Common myeloid progenitor, CD34-positive (primary cell): ENCODE measurements around the gene CD200. TPM values are rescaled to one million over a fixed set of nuclear protein-coding genes. Genes with fewer than 3 reads are reported as not detected.

Experiments used
- CTCF ChIA-PET: fragments of 350-600 bp; sonication (Branson Sonifier 250); formaldehyde crosslinking; loops from one replicate; lab custom pipeline; 2021; ENCODE audit warnings: antibody characterized with exemption; lab: Charles Lee
- POLR2A ChIA-PET: fragments of 350-600 bp; sonication (Branson Sonifier 250); formaldehyde crosslinking; loops from one replicate; lab custom pipeline; 2021; ENCODE audit warnings: antibody characterized with exemption; lab: Charles Lee
- DNase-seq, 3 donors: peaks; one replicate each; pipeline versions ENCODE4 v3.0.0 to v3.0.0-alpha.2; 2013
- H3K27ac ChIP-seq, 2 experiments: 1 replicate in 1 of 2; 2 replicates in 1 of 2; pipeline ENCODE4 v1.7.0; 2013; ENCODE audit warnings: inconsistent platforms in 2 of 2, low read length in 2 of 2, mild to moderate bottlenecking in 2 of 2, low read depth in 1 of 2, moderate library complexity in 1 of 2; ENCODE audit not compliant: severe bottlenecking in 2 of 2, insufficient read depth in 1 of 2, poor library complexity in 1 of 2
- H3K27me3 ChIP-seq, 5 experiments: replicated peaks in 2 of 5; 1 replicate in 3 of 5; 2 replicates in 2 of 5; pipeline versions ENCODE4 v1.6.1 to v1.7.0; 2013; ENCODE audit warnings: low read length in 4 of 5, mild to moderate bottlenecking in 2 of 5, moderate library complexity in 2 of 5, inconsistent platforms in 1 of 5; ENCODE audit not compliant: insufficient read depth in 5 of 5, control insufficient read depth in 4 of 5
- H3K36me3 ChIP-seq, 4 experiments: 1 replicate in 2 of 4; 2 replicates in 2 of 4; pipeline versions ENCODE4 v1.6.1 to v1.7.0; 2013; ENCODE audit warnings: low read length in 3 of 4, control low read depth in 1 of 4, mild to moderate bottlenecking in 1 of 4; ENCODE audit not compliant: control insufficient read depth in 4 of 4, insufficient read depth in 4 of 4
- H3K4me1 ChIP-seq, 4 experiments: 1 replicate in 3 of 4; 2 replicates in 1 of 4; pipeline versions ENCODE4 v1.6.1 to v1.7.1; 2013; ENCODE audit warnings: low read length in 3 of 4, mild to moderate bottlenecking in 3 of 4, control low read depth in 1 of 4, inconsistent platforms in 1 of 4, moderate library complexity in 1 of 4; ENCODE audit not compliant: control insufficient read depth in 4 of 4, insufficient read depth in 4 of 4; ENCODE audit errors: control extremely low read depth in 1 of 4
- H3K4me3 ChIP-seq, 7 experiments: 1 replicate in 4 of 7; 2 replicates in 3 of 7; pipeline versions ENCODE4 v1.5.1 to v1.7.0; 2013; ENCODE audit warnings: mild to moderate bottlenecking in 7 of 7, low read length in 6 of 7, moderate library complexity in 6 of 7, inconsistent platforms in 2 of 7, low read depth in 2 of 7, control low read depth in 1 of 7; ENCODE audit not compliant: insufficient read depth in 4 of 7, control insufficient read depth in 1 of 7; ENCODE audit errors: extremely low read depth in 1 of 7
- H3K9me3 ChIP-seq, 5 experiments: 1 replicate in 4 of 5; 2 replicates in 1 of 5; pipeline versions ENCODE4 v1.6.1 to v1.7.1; 2013; ENCODE audit warnings: low read length in 4 of 5, mild to moderate bottlenecking in 2 of 5, inconsistent platforms in 1 of 5, low read depth in 1 of 5, moderate library complexity in 1 of 5; ENCODE audit not compliant: control insufficient read depth in 4 of 5, insufficient read depth in 2 of 5; ENCODE audit errors: control extremely low read depth in 1 of 5
- WGBS: methylation state at CpG from one replicate; pipeline ENCODE4 v1.1.5; 2013; ENCODE audit not compliant: insufficient coverage; 5-methylcytosine and 5-hydroxymethylcytosine counted together
- polyA plus RNA-seq: library from polyadenylated mRNA; unstranded; fragments of 120-200 nt; gene quantifications from one replicate; pipeline ENCODE4 v1.2.1, GENCODE V29; 2013

Gene CD200, protein sequence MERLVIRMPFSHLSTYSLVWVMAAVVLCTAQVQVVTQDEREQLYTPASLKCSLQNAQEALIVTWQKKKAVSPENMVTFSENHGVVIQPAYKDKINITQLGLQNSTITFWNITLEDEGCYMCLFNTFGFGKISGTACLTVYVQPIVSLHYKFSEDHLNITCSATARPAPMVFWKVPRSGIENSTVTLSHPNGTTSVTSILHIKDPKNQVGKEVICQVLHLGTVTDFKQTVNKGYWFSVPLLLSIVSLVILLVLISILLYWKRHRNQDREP
- polyA plus RNA-seq = 21.2 TPM

DNA sequence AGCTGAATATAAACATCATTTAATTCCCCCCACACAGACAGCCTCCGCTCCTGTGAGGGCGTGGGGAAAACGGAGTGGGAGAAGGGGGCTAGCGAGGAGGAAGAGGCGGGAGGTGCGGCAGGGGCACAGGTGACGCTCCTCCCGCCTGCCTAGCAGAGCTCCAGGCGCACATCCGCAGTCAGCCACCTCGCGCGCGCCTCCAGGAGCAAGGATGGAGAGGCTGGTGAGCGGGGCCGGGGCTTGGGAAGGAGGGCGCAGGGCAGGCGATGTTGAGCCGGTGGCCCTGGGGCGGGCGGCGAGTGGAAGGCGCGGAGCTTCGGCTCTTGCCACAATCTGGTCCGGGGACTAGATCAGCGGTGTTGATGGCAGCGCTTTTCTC, at the start of gene CD200:
CD200 (plus strand) TSS at position 155 of the 379 bp plus-strand sequence; CDS start at position 212, 57 bp downstream.
- CTCF ChIA-PET = interaction anchor here (0.6 to 4.6 kb wide), 20 partner anchors 11 to 222 kb away, joined by 3 to 20 read pairs (median 4); partner anchors contain the start of gene BTLA
- H3K27me3 ChIP-seq = no peaks in the 10 kb centered on the region

DNA sequence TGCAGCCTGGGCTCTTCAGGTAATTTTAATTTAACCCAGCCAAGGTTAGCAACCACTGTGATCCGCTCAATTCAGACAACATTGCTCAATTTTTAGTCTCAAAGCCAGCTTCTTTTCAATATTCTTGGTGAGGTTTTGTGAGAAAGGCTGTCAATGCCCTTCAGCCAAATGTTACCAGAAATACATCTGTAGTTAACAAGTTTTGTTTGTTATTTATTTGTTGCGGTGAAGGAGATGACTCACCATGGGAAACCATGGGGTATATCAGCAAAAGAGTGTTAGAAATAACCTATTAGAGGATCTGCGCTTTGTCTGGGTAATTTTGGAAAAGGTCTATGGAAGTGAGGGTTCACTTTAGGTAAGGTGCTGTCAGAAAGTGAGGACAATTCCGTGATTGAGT, 43.9 kb upstream of the CD200 start:
- peaks cover 0 to 4% (median 0%) of the 10 kb centered on the region in 5 experiments for H3K9me3 ChIP-seq
- H3K36me3 ChIP-seq = no peaks in the 10 kb centered on the region
- WGBS = 96% methylated on average over 3 of the region's 4 CpGs
- ChIA-PET POLR2A (no interaction called here), CTCF (interaction anchor here (0.8 to 1.3 kb wide), 3 partner anchors 10 to 231 kb away, joined by 3 read pairs; no protein-coding TSS in a partner anchor)
- no peak for DNase-seq
- H3K4me1 ChIP-seq = peaks cover 0 to 8% (median 0%) of the 10 kb centered on the region in 4 experiments
- no peak overlapping the region for H3K4me3 ChIP-seq
- no peak overlapping the region for H3K27ac ChIP-seq
- no peaks in the 10 kb centered on the region for H3K27me3 ChIP-seq

More for the DNA sequence above, at the start of gene CD200:
- 0% methylated on average over 23 of the region's 28 CpGs for WGBS
- H3K27ac ChIP-seq = peak within 1 kb of the TSS; percentile 74 to 82
- H3K4me3 ChIP-seq = peak within 1 kb of the TSS; percentile 78 to 99 (median 90)
- POLR2A ChIA-PET = interaction anchor here (0.7 to 1.0 kb wide), 3 partner anchors 12 to 205 kb away, joined by 3 to 4 read pairs (median 4); partner anchors contain the start of gene SLC9C1
- peaks cover 11 to 38% (median 21%) of the 10 kb centered on the region in 4 experiments for H3K4me1 ChIP-seq
- DNase-seq = peak; percentile 47 to 66 (median 51)
- H3K36me3 ChIP-seq = peaks cover 0 to 17% (median 2%) of the 10 kb centered on the region in 4 experiments
- H3K9me3 ChIP-seq = no peaks in the 10 kb centered on the region

DNA sequence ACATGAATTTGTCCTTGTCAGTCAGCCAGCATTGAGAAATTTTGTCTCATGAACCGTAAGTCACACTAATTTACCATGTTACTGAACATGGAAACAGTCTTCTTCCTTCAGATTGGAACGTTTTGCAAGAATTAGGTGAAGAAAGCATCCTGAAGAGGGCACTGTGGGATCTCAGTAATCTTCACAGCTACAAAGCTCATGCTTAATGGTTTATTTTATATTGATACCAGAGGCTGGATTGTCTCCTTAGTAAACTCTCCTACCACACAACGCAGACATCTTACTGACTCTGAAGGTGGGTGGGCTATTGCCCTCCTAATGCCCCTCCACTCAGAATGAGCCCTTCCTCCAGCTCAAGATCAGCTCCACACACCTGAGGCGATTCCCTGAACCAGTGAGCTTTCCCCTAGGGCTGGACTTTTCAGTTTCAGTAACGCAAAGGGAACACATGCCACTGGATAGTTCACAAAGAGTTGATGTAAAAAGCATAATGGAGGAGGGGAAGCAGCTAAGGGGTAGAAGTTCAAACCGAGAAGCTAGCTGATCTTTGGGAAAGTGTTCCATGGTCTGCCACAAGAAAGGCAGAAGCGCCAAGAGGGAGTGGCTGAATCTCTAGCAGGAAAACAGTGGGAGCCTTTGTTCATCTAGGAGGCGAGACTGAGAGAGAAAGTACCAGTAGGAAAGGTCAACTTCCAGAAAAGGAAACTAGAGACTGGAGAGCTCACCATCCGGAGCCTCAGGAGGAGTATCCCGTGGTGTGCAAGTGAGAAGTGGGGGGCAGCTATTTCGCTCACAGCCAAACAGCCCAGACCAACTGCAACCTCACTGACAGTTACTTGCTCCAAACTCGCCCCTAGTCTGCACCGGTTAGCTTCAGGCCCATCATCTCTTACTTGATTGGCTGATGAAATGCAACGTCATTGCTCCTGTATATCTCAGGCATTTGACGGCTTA, 39.3 kb upstream of the CD200 start, which contains the start of gene SLC9C1:
SLC9C1 (minus strand) TSS at position 849 of the 954 bp plus-strand sequence. CDS start 7,425 bp downstream, outside the sequence.
- no peaks in the 10 kb centered on the region for H3K27me3 ChIP-seq
- peaks cover 0 to 18% (median 10%) of the 10 kb centered on the region in 4 experiments for H3K4me1 ChIP-seq
- CTCF ChIA-PET = interaction anchor here (0.6 to 3.9 kb wide), 33 partner anchors 9 to 1883 kb away, joined by 3 to 28 read pairs (median 4); partner anchors contain the start of gene BTLA
- POLR2A ChIA-PET = interaction anchor here (0.5 to 1.2 kb wide), 3 partner anchors 14 to 155 kb away, joined by 3 to 4 read pairs (median 3); partner anchors contain the start of gene CD200
- H3K4me3 ChIP-seq = peak within 1 kb of the TSS in 5 of 7 experiments; percentile 42 to 77 (median 55)
- peak; percentile 80 to 89 (median 86) for DNase-seq
- 55% methylated on average over 7 of the region's 15 CpGs for WGBS
- H3K27ac ChIP-seq = peak within 1 kb of the TSS in 1 of 2 experiments; percentile 46
- H3K36me3 ChIP-seq = no peaks in the 10 kb centered on the region
- peaks cover 0 to 4% (median 0%) of the 10 kb centered on the region in 5 experiments for H3K9me3 ChIP-seq

DNA sequence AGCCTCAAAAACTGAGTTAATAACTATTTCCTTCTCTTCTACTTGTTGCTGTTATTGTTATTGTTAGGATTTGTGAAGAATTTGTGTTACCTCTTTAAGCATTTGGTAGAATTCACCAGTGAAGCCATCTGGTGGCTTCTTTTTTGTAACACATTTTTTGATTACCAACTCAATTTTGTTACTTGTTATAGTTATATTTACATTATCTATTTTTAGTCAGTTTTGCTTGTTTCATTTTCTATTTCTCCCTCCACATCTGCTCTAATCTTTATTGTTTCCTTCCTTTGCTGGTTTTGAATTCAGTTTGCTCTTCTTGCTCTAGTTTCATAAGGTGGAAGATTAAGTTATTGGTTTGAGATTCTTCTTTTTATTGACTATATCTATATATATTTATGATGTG, 35.2 kb upstream of the CD200 start:
- ChIA-PET CTCF (interaction anchor here (0.8 to 1.3 kb wide), 2 partner anchors 186 to 189 kb away, joined by 3 to 5 read pairs; no protein-coding TSS in a partner anchor), POLR2A (no interaction called here)
- peaks cover 0 to 24% (median 13%) of the 10 kb centered on the region in 4 experiments for H3K4me1 ChIP-seq
- peak in 2 of 3 donors; percentile 53 to 62 for DNase-seq
- peaks cover 0 to 3% (median 0%) of the 10 kb centered on the region in 5 experiments for H3K9me3 ChIP-seq
- peak overlapping the region in 1 of 2 experiments; percentile 4 for H3K27ac ChIP-seq
- no peaks in the 10 kb centered on the region for H3K36me3 ChIP-seq
- no peaks in the 10 kb centered on the region for H3K27me3 ChIP-seq
- H3K4me3 ChIP-seq = peak overlapping the region in 2 of 7 experiments; percentile 1 to 28

DNA sequence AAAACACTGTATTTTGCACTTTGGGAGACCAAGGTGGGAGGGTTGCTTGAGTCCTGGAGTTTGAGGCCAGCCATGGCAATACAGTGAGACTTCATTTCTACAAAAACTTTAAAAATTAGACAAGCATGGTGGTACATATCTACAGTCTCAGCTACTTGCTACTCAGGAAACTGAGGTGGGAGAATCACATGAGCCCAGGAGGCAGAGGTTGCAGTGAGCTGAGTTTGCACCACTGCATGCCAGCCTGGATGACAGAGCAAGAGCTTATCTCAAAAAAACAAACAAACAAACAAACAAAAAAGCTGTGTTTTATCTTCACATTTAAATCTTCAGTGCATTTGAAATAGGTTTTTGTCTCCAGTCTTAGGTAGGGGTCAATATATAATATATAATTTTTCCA, 34.2 kb upstream of the CD200 start:
- POLR2A ChIA-PET = no interaction called here
- H3K27ac ChIP-seq = no peak overlapping the region
- no peaks in the 10 kb centered on the region for H3K36me3 ChIP-seq
- H3K4me1 ChIP-seq = peaks cover 7 to 27% (median 18%) of the 10 kb centered on the region in 4 experiments
- no peaks in the 10 kb centered on the region for H3K27me3 ChIP-seq
- no peak for DNase-seq
- no peak overlapping the region for H3K4me3 ChIP-seq
- peaks cover 0 to 3% (median 0%) of the 10 kb centered on the region in 5 experiments for H3K9me3 ChIP-seq
- CTCF ChIA-PET = interaction anchor here (1.0 to 1.6 kb wide), 7 partner anchors 10 to 220 kb away, joined by 3 to 7 read pairs (median 3); no protein-coding TSS in a partner anchor

DNA sequence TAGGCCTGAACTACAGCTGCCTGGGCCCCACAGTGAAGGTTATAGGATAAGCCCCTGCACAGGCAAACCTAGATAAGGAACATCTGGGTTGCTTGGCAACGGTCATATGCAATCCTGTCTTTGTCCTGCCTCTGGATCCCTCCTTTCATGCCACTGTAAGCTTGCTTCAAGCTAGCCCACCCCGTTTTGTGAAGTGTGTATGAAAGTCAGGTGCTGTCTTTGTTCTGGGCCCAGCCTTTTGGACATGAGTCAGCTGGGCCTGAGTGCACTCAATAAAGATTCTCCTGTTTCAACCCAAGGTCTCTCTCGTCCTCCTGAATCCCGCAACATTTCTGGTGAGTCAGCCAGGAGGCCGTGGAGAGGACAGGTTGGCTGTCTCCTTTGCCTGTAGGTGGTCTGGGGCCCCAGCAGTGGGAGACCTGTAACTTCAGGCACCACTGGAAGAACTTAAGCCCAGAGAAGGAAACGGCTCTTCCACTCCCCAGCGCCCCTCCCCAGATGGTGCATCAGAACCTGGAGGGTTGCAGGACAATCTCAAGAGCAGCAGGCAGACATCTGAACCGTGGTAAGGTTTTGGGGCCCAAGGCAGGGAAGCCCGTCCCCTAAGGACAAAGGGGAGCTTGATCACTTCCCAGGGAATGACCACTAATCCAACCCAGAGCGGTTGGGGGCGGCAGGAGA, 30.7 kb upstream of the CD200 start:
- ChIA-PET CTCF (interaction anchor here (0.9 to 1.1 kb wide), 2 partner anchors 18 to 165 kb away, joined by 3 read pairs; no protein-coding TSS in a partner anchor), POLR2A (no interaction called here)
- Histone ChIP-seq H3K36me3 (no peaks in the 10 kb centered on the region), H3K4me3 (no peak overlapping the region), H3K27me3 (no peaks in the 10 kb centered on the region), H3K9me3 (peaks cover 0 to 3% (median 0%) of the 10 kb centered on the region in 5 experiments), H3K4me1 (peaks cover 9 to 35% (median 24%) of the 10 kb centered on the region in 4 experiments), H3K27ac (peak overlapping the region in 1 of 2 experiments; percentile 15)
- peak; percentile 28 to 82 (median 68) for DNase-seq
- WGBS = 97% methylated on average over 10 of the region's 11 CpGs
